AG04450 (cell line): ENCODE measurements around the gene NEK1. TPM values are rescaled to one million over a fixed set of nuclear protein-coding genes. Genes with fewer than 3 reads are reported as not detected.

ENCODE experiments used
- CTCF ChIA-PET: fragments of 300-600, 350-600 bp; formaldehyde crosslinking; extraction: SDS; loops from one replicate; lab custom pipeline; 2022; ENCODE audit warnings: antibody characterized with exemption, inconsistent platforms; lab: Charles Lee
- POLR2A ChIA-PET: fragments of 350-600 bp; formaldehyde crosslinking; extraction: SDS; loops from one replicate; lab custom pipeline; 2021; ENCODE audit warnings: antibody characterized with exemption, inconsistent platforms; lab: Yijun Ruan, JAX
- DNase-seq: peaks from one replicate; pipeline ENCODE4 v3.0.0-alpha.2; 2011; ENCODE audit warnings: low read depth, low spot score
- H3K27ac ChIP-seq: one replicate; pipeline ENCODE4 v1.5.1; 2012; ENCODE audit warnings: low read depth, low read length, control low read depth
- H3K27me3 ChIP-seq: one replicate; pipeline ENCODE4 v1.6.0; 2012; ENCODE audit warnings: low read length; ENCODE audit not compliant: control insufficient read depth, insufficient read depth
- H3K4me3 ChIP-seq: 2 replicates; pipeline ENCODE4 v1.5.1; 2011; ENCODE audit warnings: mild to moderate bottlenecking, low read depth, low read length, control low read depth
- H3K9me3 ChIP-seq: 2 replicates; pipeline ENCODE4 v1.5.1; 2012; ENCODE audit warnings: low read length; ENCODE audit not compliant: control insufficient read depth, insufficient read depth
- polyA plus RNA-seq: library from polyadenylated mRNA; depleted of rRNA; stranded (reverse); fragments of >200 nt; gene quantifications from 2 replicates; pipeline ENCODE4 v1.2.3, GENCODE V29; 2011
- TF ChIP-seq, protein P1 (sequence below): IDR thresholded peaks from 2 replicates; pipeline ENCODE4 v1.5.1; 2011; ENCODE audit warnings: low read depth, low read length, control low read depth, inconsistent platforms

Gene NEK1
- polyA plus RNA-seq, 1 experiment: 7.7 TPM

GRCh38 chr4:169372791-169373190 lies 239.6 kb downstream of the NEK1 start:
- TF ChIP-seq, protein P1, sequence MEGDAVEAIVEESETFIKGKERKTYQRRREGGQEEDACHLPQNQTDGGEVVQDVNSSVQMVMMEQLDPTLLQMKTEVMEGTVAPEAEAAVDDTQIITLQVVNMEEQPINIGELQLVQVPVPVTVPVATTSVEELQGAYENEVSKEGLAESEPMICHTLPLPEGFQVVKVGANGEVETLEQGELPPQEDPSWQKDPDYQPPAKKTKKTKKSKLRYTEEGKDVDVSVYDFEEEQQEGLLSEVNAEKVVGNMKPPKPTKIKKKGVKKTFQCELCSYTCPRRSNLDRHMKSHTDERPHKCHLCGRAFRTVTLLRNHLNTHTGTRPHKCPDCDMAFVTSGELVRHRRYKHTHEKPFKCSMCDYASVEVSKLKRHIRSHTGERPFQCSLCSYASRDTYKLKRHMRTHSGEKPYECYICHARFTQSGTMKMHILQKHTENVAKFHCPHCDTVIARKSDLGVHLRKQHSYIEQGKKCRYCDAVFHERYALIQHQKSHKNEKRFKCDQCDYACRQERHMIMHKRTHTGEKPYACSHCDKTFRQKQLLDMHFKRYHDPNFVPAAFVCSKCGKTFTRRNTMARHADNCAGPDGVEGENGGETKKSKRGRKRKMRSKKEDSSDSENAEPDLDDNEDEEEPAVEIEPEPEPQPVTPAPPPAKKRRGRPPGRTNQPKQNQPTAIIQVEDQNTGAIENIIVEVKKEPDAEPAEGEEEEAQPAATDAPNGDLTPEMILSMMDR: no peak
- H3K27ac ChIP-seq: no peak overlapping the region

DNA sequence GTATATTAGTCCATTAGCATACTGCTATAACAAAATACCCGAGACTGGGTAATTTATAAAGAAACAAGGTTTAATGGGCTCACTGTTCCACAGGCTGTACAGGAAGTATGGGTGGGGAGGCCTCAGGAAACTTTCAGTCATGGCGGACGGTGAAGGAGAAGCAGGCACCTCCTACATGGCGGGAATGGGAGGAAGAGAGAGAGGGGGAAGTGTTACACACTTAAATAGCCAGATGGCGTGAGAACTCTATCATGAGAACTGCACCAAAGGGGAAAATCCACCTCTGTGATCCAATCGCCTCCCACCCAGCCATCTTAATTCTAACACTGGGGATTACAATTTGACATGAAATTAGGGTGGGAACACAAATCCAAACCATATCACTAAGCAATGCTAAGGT lies 242.7 kb downstream of the NEK1 start:
- H3K27me3 ChIP-seq: no peaks in the 10 kb centered on the region
- TF ChIP-seq, protein P1: no peak
- CTCF ChIA-PET: no interaction called here
- POLR2A ChIA-PET: no interaction called here
- no peak for DNase-seq
- no peak overlapping the region for H3K27ac ChIP-seq
- H3K4me3 ChIP-seq: no peak overlapping the region
- H3K9me3 ChIP-seq: peaks cover 3% of the 10 kb centered on the region; the same call in 1 of the 2 replicates

More at GRCh38 chr4:169372791-169373190, 239.6 kb downstream of the NEK1 start:
- H3K9me3 ChIP-seq: peaks cover 14% of the 10 kb centered on the region; the same call in 1 of the 2 replicates
- no peak overlapping the region for H3K4me3 ChIP-seq
- no peak for DNase-seq
- H3K27me3 ChIP-seq: no peaks in the 10 kb centered on the region
- POLR2A ChIA-PET: no interaction called here
- CTCF ChIA-PET: no interaction called here

DNA sequence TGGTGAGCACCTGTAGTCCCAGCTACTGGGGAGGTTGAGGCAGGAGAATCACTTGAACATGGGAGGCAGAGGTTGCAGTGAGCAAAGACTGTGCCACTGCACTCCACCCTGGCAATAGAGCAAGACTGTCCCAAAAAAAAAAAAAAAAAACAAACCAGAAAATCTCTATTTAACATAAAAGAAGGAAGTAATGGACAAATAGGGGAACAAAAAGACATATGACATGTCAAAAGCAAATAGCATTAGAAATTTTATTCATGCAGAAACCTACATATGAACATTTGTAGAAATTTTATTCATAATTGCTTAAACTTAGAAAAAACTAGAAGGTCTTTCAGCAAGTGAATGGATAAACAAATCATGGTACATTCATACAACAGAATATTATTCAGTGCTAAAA lies 244.6 kb downstream of the NEK1 start:
- CTCF ChIA-PET: no interaction called here
- no peak overlapping the region for H3K4me3 ChIP-seq
- no peak overlapping the region for H3K27ac ChIP-seq
- DNase-seq: no peak
- POLR2A ChIA-PET: no interaction called here
- H3K9me3 ChIP-seq: peaks cover 3% of the 10 kb centered on the region; the same call in 1 of the 2 replicates
- H3K27me3 ChIP-seq: no peaks in the 10 kb centered on the region
- TF ChIP-seq, protein P1: no peak

GRCh38 chr4:169366821-169367220 lies 245.6 kb downstream of the NEK1 start:
- no peak overlapping the region for H3K4me3 ChIP-seq
- CTCF ChIA-PET: no interaction called here
- TF ChIP-seq, protein P1: no peak
- no peak overlapping the region for H3K27ac ChIP-seq
- no peaks in the 10 kb centered on the region for H3K27me3 ChIP-seq
- DNase-seq: no peak
- H3K9me3 ChIP-seq: peaks cover 3% of the 10 kb centered on the region; the same call in 1 of the 2 replicates
- POLR2A ChIA-PET: no interaction called here

GRCh38 chr4:169362607-169363006 lies 249.8 kb downstream of the NEK1 start:
- CTCF ChIA-PET: interaction anchor here (0.7 to 1.3 kb wide), 2 partner anchors 72 to 123 kb away, joined by 5 read pairs; no protein-coding TSS in a partner anchor
- H3K27ac ChIP-seq: no peak overlapping the region
- no peak overlapping the region for H3K4me3 ChIP-seq
- DNase-seq: no peak
- TF ChIP-seq, protein P1: no peak
- peaks cover 3% of the 10 kb centered on the region for H3K9me3 ChIP-seq
- POLR2A ChIA-PET: interaction anchor here (1.1 kb wide), 1 partner anchor 21 kb away, joined by 4 read pairs; no protein-coding TSS in a partner anchor
- no peaks in the 10 kb centered on the region for H3K27me3 ChIP-seq
